Common myeloid progenitor, CD34-positive (primary cell): Measurements from ENCODE around the gene MEX3B. TPM values are rescaled to one million over a fixed set of nuclear protein-coding genes. Genes with fewer than 3 reads are reported as not detected.
A peak's percentile ranks its signal among the peaks of the same experiment; 100 is the strongest.

ENCODE experiments used
- CTCF ChIA-PET: fragments of 350-600 bp; sonication (Branson Sonifier 250); formaldehyde crosslinking; loops from one replicate; lab custom pipeline; 2021; ENCODE audit warnings: antibody characterized with exemption; lab: Charles Lee
- POLR2A ChIA-PET: fragments of 350-600 bp; sonication (Branson Sonifier 250); formaldehyde crosslinking; loops from one replicate; lab custom pipeline; 2021; ENCODE audit warnings: antibody characterized with exemption; lab: Charles Lee
- DNase-seq, 3 donors: peaks; one replicate each; pipeline versions ENCODE4 v3.0.0 to v3.0.0-alpha.2; 2013
- H3K27ac ChIP-seq, 2 experiments: 1 replicate in 1 of 2; 2 replicates in 1 of 2; pipeline ENCODE4 v1.7.0; 2013; ENCODE audit warnings: inconsistent platforms in 2 of 2, low read length in 2 of 2, mild to moderate bottlenecking in 2 of 2, low read depth in 1 of 2, moderate library complexity in 1 of 2; ENCODE audit not compliant: severe bottlenecking in 2 of 2, insufficient read depth in 1 of 2, poor library complexity in 1 of 2
- H3K27me3 ChIP-seq, 5 experiments: replicated peaks in 2 of 5; 1 replicate in 3 of 5; 2 replicates in 2 of 5; pipeline versions ENCODE4 v1.6.1 to v1.7.0; 2013; ENCODE audit warnings: low read length in 4 of 5, mild to moderate bottlenecking in 2 of 5, moderate library complexity in 2 of 5, inconsistent platforms in 1 of 5; ENCODE audit not compliant: insufficient read depth in 5 of 5, control insufficient read depth in 4 of 5
- H3K36me3 ChIP-seq, 4 experiments: 1 replicate in 2 of 4; 2 replicates in 2 of 4; pipeline versions ENCODE4 v1.6.1 to v1.7.0; 2013; ENCODE audit warnings: low read length in 3 of 4, control low read depth in 1 of 4, mild to moderate bottlenecking in 1 of 4; ENCODE audit not compliant: control insufficient read depth in 4 of 4, insufficient read depth in 4 of 4
- H3K4me1 ChIP-seq, 4 experiments: 1 replicate in 3 of 4; 2 replicates in 1 of 4; pipeline versions ENCODE4 v1.6.1 to v1.7.1; 2013; ENCODE audit warnings: low read length in 3 of 4, mild to moderate bottlenecking in 3 of 4, control low read depth in 1 of 4, inconsistent platforms in 1 of 4, moderate library complexity in 1 of 4; ENCODE audit not compliant: control insufficient read depth in 4 of 4, insufficient read depth in 4 of 4; ENCODE audit errors: control extremely low read depth in 1 of 4
- H3K4me3 ChIP-seq, 7 experiments: 1 replicate in 4 of 7; 2 replicates in 3 of 7; pipeline versions ENCODE4 v1.5.1 to v1.7.0; 2013; ENCODE audit warnings: mild to moderate bottlenecking in 7 of 7, low read length in 6 of 7, moderate library complexity in 6 of 7, inconsistent platforms in 2 of 7, low read depth in 2 of 7, control low read depth in 1 of 7; ENCODE audit not compliant: insufficient read depth in 4 of 7, control insufficient read depth in 1 of 7; ENCODE audit errors: extremely low read depth in 1 of 7
- H3K9me3 ChIP-seq, 5 experiments: 1 replicate in 4 of 5; 2 replicates in 1 of 5; pipeline versions ENCODE4 v1.6.1 to v1.7.1; 2013; ENCODE audit warnings: low read length in 4 of 5, mild to moderate bottlenecking in 2 of 5, inconsistent platforms in 1 of 5, low read depth in 1 of 5, moderate library complexity in 1 of 5; ENCODE audit not compliant: control insufficient read depth in 4 of 5, insufficient read depth in 2 of 5; ENCODE audit errors: control extremely low read depth in 1 of 5
- WGBS: methylation state at CpG from one replicate; pipeline ENCODE4 v1.1.5; 2013; ENCODE audit not compliant: insufficient coverage; 5-methylcytosine and 5-hydroxymethylcytosine counted together
- polyA plus RNA-seq: library from polyadenylated mRNA; unstranded; fragments of 120-200 nt; gene quantifications from one replicate; pipeline ENCODE4 v1.2.1, GENCODE V29; 2013

The MEX3B gene
- polyA plus RNA-seq = 21.5 TPM

GRCh38 chr15:82045892-82046665 is at the start of gene MEX3B:
TSS of gene MEX3B (minus strand) at chr15:82046018. CDS start at chr15:82045705, 313 bp downstream.
- peaks cover 0 to 30% (median 28%) of the 10 kb centered on the region in 4 experiments for H3K4me1 ChIP-seq
- peaks cover 0 to 3% (median 0%) of the 10 kb centered on the region in 5 experiments for H3K27me3 ChIP-seq
- peak within 1 kb of the TSS; percentile 86 to 96 (median 92) for H3K4me3 ChIP-seq
- WGBS = 0% methylated on average over 31 of the region's 68 CpGs
- DNase-seq = peak; percentile 98 to 100 (median 99)
- ChIA-PET CTCF (interaction anchor here (0.6 to 1.0 kb wide), 3 partner anchors 18 to 635 kb away, joined by 3 read pairs; no protein-coding TSS in a partner anchor), POLR2A (interaction anchor here (0.5 to 1.9 kb wide), 6 partner anchors 28 to 1056 kb away, joined by 3 to 8 read pairs (median 4); no protein-coding TSS in a partner anchor)
- H3K36me3 ChIP-seq = peaks cover 0 to 21% (median 12%) of the 10 kb centered on the region in 4 experiments
- peak within 1 kb of the TSS; percentile 81 to 89 for H3K27ac ChIP-seq
- H3K9me3 ChIP-seq = no peaks in the 10 kb centered on the region

- WGBS = 97% methylated on average over 11 of the region's 13 CpGs
- ChIA-PET POLR2A (no interaction called here), CTCF (no interaction called here)
- DNase-seq = no peak
- H3K36me3 ChIP-seq = no peaks in the 10 kb centered on the region
- no peak overlapping the region for H3K27ac ChIP-seq
- H3K4me3 ChIP-seq = no peak overlapping the region
- H3K4me1 ChIP-seq = no peaks in the 10 kb centered on the region
- no peaks in the 10 kb centered on the region for H3K9me3 ChIP-seq
- H3K27me3 ChIP-seq = no peaks in the 10 kb centered on the region
These were observed 48.0 kb upstream of the MEX3B start for GRCh38 chr15:82093774-82094211.

GRCh38 chr15:82093325-82093724 is 47.5 kb upstream of the MEX3B start:
- Histone ChIP-seq H3K4me3 (no peak overlapping the region), H3K27ac (no peak overlapping the region), H3K4me1 (no peaks in the 10 kb centered on the region), H3K36me3 (no peaks in the 10 kb centered on the region), H3K9me3 (no peaks in the 10 kb centered on the region), H3K27me3 (no peaks in the 10 kb centered on the region)
- ChIA-PET POLR2A (no interaction called here), CTCF (no interaction called here)
- WGBS = no CpG with 5 or more reads among the region's 5 CpGs
- no peak for DNase-seq

GRCh38 chr15:82091636-82092140 is 45.9 kb upstream of the MEX3B start:
- Histone ChIP-seq H3K9me3 (no peaks in the 10 kb centered on the region), H3K27ac (no peak overlapping the region), H3K4me1 (no peaks in the 10 kb centered on the region), H3K36me3 (no peaks in the 10 kb centered on the region), H3K4me3 (no peak overlapping the region), H3K27me3 (no peaks in the 10 kb centered on the region)
- ChIA-PET CTCF (interaction anchor here (0.9 kb wide), 1 partner anchor 9 kb away, joined by 3 read pairs; no protein-coding TSS in a partner anchor), POLR2A (no interaction called here)
- WGBS = 89% methylated on average over 1 of the region's 3 CpGs
- DNase-seq = no peak

- Histone ChIP-seq H3K27me3 (no peaks in the 10 kb centered on the region), H3K36me3 (no peaks in the 10 kb centered on the region), H3K9me3 (no peaks in the 10 kb centered on the region), H3K27ac (no peak overlapping the region), H3K4me3 (no peak overlapping the region), H3K4me1 (peaks cover 0 to 4% (median 0%) of the 10 kb centered on the region in 4 experiments)
- WGBS = 93% methylated on average over 7 of the region's 16 CpGs
- ChIA-PET POLR2A (no interaction called here), CTCF (no interaction called here)
- DNase-seq = no peak
These were observed 40.6 kb upstream of the MEX3B start for GRCh38 chr15:82086243-82086995.

GRCh38 chr15:82081914-82082762 is 36.3 kb upstream of the MEX3B start:
- Histone ChIP-seq H3K4me3 (no peak overlapping the region), H3K36me3 (no peaks in the 10 kb centered on the region), H3K27ac (no peak overlapping the region), H3K9me3 (no peaks in the 10 kb centered on the region), H3K27me3 (no peaks in the 10 kb centered on the region), H3K4me1 (peaks cover 0 to 4% (median 0%) of the 10 kb centered on the region in 4 experiments)
- 93% methylated on average over 10 of the region's 14 CpGs for WGBS
- DNase-seq = no peak
- CTCF ChIA-PET = interaction anchor here (1.4 kb wide), 1 partner anchor 10 kb away, joined by 3 read pairs; no protein-coding TSS in a partner anchor
- POLR2A ChIA-PET = no interaction called here
